ENCODE data around the gene DAPK2.
A peak's percentile ranks its signal among the peaks of the same experiment; 100 is the strongest.
"Not testable (repeated sequence)": the region's sequence is repeated elsewhere in the genome, so short reads cannot be mapped to it uniquely, and the experiment has no call there.

DAPK2 gene

DNA sequence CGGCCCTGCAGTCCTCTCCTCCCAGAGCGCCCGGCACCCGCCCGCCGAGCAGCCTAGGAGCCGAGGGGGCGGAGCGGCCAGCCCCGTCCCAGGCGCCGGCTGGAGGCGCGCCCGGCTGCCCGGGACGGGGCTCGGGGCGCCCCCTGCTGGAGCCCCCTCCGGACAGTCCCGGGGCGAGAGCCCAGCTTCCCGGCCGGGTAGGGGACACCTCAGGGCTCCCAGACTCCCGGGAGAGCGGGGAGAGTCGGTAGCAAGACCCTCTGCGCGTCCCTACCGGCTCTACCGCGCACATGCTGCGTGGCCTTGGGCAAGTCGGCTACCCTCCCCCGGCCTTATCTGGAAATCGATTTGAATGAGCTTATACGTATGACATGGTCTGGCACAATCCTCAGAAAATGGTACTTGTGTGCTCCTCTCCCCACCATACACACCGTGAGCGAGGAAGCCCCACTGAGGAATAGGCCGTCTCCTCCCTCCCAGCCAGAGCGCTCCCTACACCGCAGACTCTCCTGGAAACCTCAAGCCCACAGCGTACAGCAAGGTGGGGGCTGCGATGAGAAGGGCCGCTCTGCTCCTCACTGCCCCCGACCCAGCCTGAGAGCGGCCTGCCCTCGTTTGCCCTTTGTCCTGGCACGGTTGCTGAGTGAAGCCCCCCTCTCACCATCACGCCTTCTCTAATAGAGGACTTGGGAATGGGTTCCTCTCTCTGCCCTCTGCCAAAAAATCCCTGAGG lies at the start of gene DAPK2:
Gene DAPK2 (minus strand): TSS at position 65 of the 733 bp plus-strand sequence. CDS start 6,224 bp downstream, outside the sequence.
- peak; percentile 31 to 58 (median 42) for DNase-seq (ENCODE audit: low read depth in 4 of 4, low spot score in 1 of 4)

- no peak for DNase-seq (ENCODE audit: low read depth in 4 of 4, low spot score in 1 of 4)
These were observed 49.1 kb upstream of the DAPK2 start for GRCh38 chr15:64095431-64095794.

DNA sequence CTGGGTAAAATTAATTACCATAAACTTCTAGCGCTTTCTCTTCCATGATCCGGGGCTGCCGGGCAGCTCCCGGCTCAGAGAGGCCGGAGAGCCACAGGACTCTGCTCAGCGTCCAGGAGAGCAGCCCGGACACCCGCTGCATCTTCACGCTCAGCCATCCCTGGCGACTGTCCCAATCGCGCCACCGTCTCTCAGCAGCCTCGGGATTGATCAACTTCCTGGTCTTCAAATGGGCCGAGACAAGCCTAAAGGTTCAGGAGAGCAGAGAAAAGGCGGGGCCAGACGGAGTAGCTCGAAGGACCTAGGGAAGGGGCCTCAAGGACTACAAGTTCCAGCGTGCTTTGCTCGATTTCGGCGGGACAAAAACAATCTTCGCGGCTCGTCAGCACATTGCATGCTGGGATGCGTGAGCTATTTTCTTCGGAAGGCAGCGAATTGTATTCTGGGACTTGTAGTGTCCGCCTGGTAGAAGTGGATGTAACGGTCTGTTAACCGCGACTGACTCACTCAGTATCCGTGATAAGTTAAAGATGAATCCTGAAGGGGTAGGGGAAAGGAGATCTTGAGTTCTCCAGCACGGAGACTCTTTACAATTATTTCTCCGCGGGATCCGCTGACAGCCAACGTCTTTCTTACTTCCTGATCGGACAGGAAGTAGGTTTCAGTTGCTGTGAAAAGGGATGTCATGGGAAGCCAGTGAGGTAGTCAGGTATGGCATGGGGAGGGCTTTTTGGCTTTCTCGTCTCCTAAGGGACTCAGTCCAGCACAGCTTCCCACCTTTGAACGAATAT lies 47.5 kb upstream of the DAPK2 start, which contains the start of gene CIAO2A:
Gene CIAO2A (minus strand): TSS at position 212 of the 791 bp plus-strand sequence. CDS start 70 bp downstream, at position 142.
- DNase-seq (ENCODE audit: low read depth in 4 of 4, low spot score in 1 of 4), result peak; percentile 70 to 91 (median 80)

- DNase-seq (ENCODE audit: low read depth in 4 of 4, low spot score in 1 of 4), result peak in 2 of 4 experiments; percentile 5 to 11
These were observed 46.8 kb upstream of the DAPK2 start for GRCh38 chr15:64092864-64093626.

DNA sequence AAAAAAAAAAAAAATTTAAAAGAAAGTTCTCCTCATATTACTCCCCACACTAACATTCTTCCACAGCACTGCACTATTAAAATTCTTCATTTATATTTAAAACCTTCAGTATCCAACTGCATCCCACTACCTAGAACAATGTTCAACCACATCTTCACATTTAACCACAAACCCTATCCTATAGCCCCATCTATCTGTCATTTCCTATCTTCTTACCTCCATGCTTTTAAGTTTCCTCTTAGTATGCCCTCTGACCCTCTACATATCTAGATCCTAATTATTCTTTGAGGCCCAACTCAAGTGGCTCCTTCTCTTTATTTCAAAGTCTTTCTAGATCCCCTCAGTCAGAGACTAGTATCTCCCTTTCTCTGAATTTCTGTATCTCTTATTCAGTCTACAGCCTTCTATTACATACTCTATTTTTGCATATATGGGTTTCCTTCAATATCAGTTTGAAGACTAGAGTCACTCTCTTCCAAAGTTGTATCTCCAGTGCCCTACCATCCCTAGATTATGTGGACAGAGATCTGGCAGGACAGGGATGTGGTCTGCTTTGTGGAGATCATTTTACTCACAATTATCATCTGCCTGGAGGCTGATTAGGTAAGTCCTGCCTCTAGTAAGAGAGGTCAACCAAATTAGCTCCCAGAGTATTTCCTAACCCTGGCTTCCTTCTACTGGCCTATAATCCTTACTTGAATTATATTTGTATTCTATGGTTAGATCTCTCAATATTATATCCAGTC lies 46.0 kb upstream of the DAPK2 start:
- no peak for DNase-seq (ENCODE audit: low read depth in 4 of 4, low spot score in 1 of 4)

GRCh38 chr15:64090527-64090926 lies 44.2 kb upstream of the DAPK2 start:
- DNase-seq (ENCODE audit: low read depth in 4 of 4, low spot score in 1 of 4), result no peak

GRCh38 chr15:64089543-64090280 lies 43.4 kb upstream of the DAPK2 start:
- no peak for DNase-seq (ENCODE audit: low read depth in 4 of 4, low spot score in 1 of 4)

DNA sequence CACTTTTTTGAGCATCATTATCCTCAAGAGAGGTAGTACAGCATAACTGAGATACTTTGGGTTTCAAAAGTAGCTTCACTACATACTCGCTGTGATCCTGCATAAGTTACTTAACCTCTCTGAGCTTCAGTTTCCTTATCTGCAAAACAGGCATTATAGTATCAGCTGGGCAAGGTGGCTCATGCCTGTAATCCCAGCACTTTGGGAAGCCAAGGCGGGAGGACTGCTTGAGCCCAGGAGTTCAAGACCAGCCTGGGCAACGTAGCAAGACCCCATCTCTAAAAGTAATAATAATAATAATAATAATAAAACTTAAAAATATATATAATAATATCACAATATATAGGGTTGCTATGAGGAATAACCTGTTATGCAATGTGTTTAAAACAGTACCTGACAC lies 36.5 kb upstream of the DAPK2 start:
- DNase-seq (ENCODE audit: low read depth in 4 of 4, low spot score in 1 of 4), result no peak

DNA sequence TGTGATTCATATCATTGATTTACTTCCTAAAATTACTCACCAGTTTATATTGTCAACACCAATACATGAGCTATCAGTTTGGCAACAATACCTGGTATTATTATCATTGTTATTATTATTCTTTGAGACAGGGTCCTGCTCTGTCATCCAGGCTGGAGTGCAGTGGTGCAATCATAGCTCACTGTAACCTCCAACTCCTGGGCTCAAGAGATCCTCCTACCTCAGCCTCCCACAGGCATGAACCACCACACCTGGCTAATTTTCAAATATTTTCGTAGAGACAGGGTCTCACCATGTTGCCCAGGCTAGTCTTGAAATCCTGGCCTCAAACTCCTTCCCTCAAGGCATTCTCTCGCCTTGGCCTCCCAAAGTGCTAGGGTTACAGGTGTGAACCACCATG lies 27.2 kb upstream of the DAPK2 start:
- DNase-seq (ENCODE audit: low read depth in 4 of 4, low spot score in 1 of 4), result not testable (repeated sequence)

DNA sequence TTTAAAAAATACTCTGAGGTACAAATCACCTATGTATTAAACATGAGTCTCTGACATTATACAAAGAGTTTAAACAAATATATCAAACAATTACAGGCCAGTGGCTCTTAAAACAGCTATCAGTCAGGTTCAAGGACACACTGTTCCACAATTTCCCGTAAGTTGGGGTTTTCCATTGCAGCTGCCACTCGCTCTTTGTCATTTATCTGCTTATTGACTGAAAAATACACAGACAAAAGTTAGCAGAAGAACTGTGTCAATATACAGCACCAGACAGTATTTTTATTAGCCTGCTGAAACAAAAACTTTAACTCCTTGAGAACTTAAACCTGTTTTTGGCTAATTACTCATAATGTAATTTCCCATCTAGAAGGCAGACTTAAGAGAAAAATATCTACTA lies 26.5 kb upstream of the DAPK2 start:
- no peak for DNase-seq (ENCODE audit: low read depth in 4 of 4, low spot score in 1 of 4)

DNA sequence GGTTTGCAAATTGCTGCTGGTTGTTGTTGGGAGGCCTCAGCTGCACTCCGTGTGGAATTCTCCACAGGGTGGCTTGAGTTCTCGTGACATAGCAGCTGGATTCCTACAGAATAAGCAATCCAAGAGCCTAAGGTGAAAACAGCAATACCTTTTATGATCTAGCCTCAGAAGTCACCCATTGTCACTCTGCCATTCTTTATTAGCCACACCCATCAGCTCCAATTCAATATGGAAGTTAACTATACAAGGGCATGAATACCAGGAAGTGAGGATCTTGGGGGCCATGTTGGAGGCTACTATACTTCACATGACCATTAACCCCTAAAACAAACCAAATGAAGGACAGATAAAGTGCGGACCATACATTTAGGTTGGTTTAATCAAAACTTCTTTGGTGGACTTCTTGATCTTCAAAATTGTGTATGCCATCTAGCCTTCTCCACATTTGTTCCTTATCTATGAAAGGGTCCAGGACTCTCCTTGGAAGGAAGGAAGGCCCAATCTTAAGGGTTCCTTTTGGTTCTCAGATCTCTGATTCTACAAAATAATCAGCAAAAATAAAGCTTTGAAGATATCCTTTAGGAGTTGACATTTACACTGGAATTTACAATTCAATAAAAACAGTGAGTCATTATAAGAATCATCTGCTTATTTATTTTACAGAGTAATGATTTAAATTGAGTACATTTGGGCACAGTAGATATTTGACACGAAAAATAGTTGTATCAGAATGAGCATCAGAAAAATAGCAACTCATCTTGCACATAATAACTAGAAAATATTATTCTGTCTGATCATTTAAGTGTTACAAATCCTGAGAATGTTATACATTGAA lies 25.9 kb upstream of the DAPK2 start:
- no peak for DNase-seq (ENCODE audit: low read depth in 4 of 4, low spot score in 1 of 4)

- DNase-seq (ENCODE audit: low read depth in 4 of 4, low spot score in 1 of 4), result no peak
These were observed 24.9 kb upstream of the DAPK2 start for GRCh38 chr15:64070965-64071851.

DNA sequence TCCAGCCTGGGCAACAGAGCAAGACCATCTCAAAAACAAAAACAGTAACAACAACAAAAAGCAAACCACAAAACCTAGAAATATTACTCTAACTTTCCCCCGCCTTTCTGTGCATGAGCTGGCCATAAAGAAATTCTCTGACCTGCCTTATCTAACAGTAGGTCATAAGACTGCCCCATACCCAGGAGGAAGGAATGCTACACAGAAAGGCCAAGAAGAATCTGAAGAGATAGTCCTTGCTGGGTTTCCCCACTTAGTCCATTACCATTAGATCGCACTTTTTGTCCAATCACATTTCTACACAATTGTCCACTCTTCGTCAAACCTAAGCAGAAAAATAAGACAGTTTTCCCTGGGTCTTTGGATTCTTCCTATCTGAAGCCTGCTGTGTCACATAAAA lies 23.8 kb upstream of the DAPK2 start:
- DNase-seq (ENCODE audit: low read depth in 4 of 4, low spot score in 1 of 4), result no peak

- no peak for DNase-seq (ENCODE audit: low read depth in 4 of 4, low spot score in 1 of 4)
These were observed 21.8 kb upstream of the DAPK2 start for GRCh38 chr15:64068133-64068532.

DNA sequence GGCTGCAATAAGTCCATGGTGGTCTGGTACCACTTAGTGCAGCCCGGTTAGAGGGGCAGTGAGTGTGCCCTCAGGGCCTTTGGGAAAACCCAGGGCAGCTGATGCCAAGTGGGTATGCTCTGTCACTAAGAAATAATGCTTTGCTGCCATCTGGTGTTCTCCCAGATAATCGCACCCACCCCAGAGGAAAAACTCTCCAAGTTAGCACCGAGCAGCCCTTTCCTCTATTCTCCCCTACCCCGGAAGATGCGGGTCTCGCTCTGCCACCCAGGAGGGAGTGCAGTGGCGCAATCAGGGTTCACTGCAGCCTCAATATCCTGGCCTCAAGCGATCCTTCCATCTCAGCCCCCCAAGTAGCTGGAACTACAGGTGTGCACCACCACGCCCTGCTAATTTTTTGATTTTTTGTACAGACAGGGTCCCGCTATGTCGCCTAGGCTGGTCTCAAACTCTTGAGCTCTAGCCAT lies 21.3 kb upstream of the DAPK2 start:
- peak; percentile 28 to 51 (median 43) for DNase-seq (ENCODE audit: low read depth in 4 of 4, low spot score in 1 of 4)

GRCh38 chr15:64066451-64066850 lies 20.2 kb upstream of the DAPK2 start:
- DNase-seq (ENCODE audit: low read depth in 4 of 4, low spot score in 1 of 4), result no peak

DNA sequence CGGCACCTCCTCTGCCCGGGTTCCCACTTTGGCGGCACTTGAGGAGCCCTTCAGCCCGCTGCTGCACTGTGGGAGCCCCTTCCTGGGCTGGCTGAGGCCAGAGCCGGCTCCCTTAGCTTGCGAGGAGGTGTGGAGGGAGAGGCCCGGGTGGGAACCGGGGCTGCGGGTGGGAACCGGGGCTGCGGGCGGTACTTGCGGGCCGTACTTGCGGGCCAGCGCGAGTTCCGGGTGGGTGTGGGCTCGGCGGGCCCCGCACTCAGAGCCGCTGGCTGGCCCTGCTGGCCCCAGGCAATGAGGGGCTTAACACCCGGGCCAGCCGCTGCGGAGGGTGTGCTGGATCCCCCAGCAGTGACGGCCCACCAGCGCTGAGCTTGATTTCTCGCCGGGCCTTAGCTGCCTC lies 14.4 kb upstream of the DAPK2 start:
- no peak for DNase-seq (ENCODE audit: low read depth in 4 of 4, low spot score in 1 of 4)

- DNase-seq (ENCODE audit: low read depth in 4 of 4, low spot score in 1 of 4), result not testable (repeated sequence)
These were observed 12.8 kb upstream of the DAPK2 start for GRCh38 chr15:64059104-64059503.
